Kidney (tissue), 14 donors: ENCODE results near the gene PLD4. TPM values are rescaled to one million over a fixed set of nuclear protein-coding genes. Genes with fewer than 3 reads are reported as not detected.

Experiments
- DNase-seq, 5 donors: peaks; one replicate each; pipeline ENCODE4 v3.0.0-alpha.2; 2013 to 2020
- FAIRE-seq: peaks from 2 replicates; lab custom pipeline; 2012; peaks lifted over from hg19 to GRCh38; lab: Jason Lieb, UNC
- H3K27ac ChIP-seq, 2 donors: one replicate each; pipeline ENCODE4 v1.7.0; 2013; ENCODE audit warnings: low read depth in 2 of 2, low read length in 2 of 2, inconsistent platforms in 1 of 2
- H3K27me3 ChIP-seq: one replicate; pipeline ENCODE4 v1.7.1; 2013; ENCODE audit warnings: low read length, inconsistent platforms; ENCODE audit not compliant: control insufficient read depth, insufficient read depth
- H3K36me3 ChIP-seq, 3 donors: one replicate each; pipeline versions ENCODE4 v1.7.0 to v1.7.1; 2013; ENCODE audit warnings: low read length in 3 of 3, control low read depth in 1 of 3, inconsistent platforms in 1 of 3; ENCODE audit not compliant: insufficient read depth in 3 of 3, control insufficient read depth in 2 of 3
- H3K4me1 ChIP-seq, 3 donors: one replicate each; pipeline versions ENCODE4 v1.7.0 to v1.7.1; 2013; ENCODE audit warnings: low read length in 3 of 3, inconsistent platforms in 1 of 3, low read depth in 1 of 3; ENCODE audit not compliant: control insufficient read depth in 2 of 3, insufficient read depth in 2 of 3
- H3K4me3 ChIP-seq, 3 donors: one replicate each; pipeline versions ENCODE4 v1.7.0 to v1.8.1; 2013; ENCODE audit warnings: low read length in 3 of 3, control low read depth in 1 of 3, inconsistent platforms in 1 of 3
- H3K9ac ChIP-seq, 3 donors: one replicate each; pipeline versions ENCODE4 v1.7.0 to v1.7.1; 2013; ENCODE audit warnings: low read length in 3 of 3, control low read depth in 1 of 3, inconsistent platforms in 1 of 3
- H3K9me3 ChIP-seq, 3 donors: one replicate each; pipeline versions ENCODE4 v1.7.0 to v1.7.1; 2013; ENCODE audit warnings: low read length in 3 of 3, control low read depth in 1 of 3, inconsistent platforms in 1 of 3; ENCODE audit not compliant: control insufficient read depth in 2 of 3, insufficient read depth in 1 of 3
- intact Hi-C: fragments of 100-400 bp; cut with DNase I; formaldehyde crosslinking; loops from one replicate; pipeline ENCODE4 v1.11.1; 2022
- polyA plus RNA-seq: library from polyadenylated mRNA; stranded (reverse); fragments of 350-450 nt; fragmentation: Illumina TruSeq; extraction: RNeasy Lipid Tissue Mini Kit (QIAGEN cat#74804); gene quantifications from one replicate; pipeline ENCODE4 v1.2.3, GENCODE V29; 2014; ENCODE audit warnings: low read depth, low replicate concordance; ENCODE audit not compliant: insufficient read depth
- total RNA-seq: library from RNA; stranded (reverse); fragmentation: NEBNext Ultra II Directional; extraction: Animal tissue kit (Norgen Biotek cat#: 25700); gene quantifications from one replicate; pipeline ENCODE4 v1.2.1, GENCODE V29; 2021
- TF ChIP-seq, protein P1 (sequence below): IDR thresholded peaks from 3 replicates; pipeline ENCODE4 v1.5.1; 2012; ENCODE audit warnings: mild to moderate bottlenecking, moderate library complexity, borderline replicate concordance; ENCODE audit not compliant: insufficient read depth; ENCODE audit errors: extremely low read depth
- donor health status: control.
- donor health status: control.
- donor health status: control.
- donor health status: control.
- donor health status: control.
- donor health status: DM: yes; HTN: yes; CAD: no.
- donor health status: Normal renal cell carcinoma (clear cell type).

The PLD4 gene
- total and polyA plus RNA-seq, 2 donors from 2014 or later, result 3.2 TPM; not detected in 1

GRCh38 chr14:104895786-104896661 lies 28.7 kb upstream of the PLD4 start:
- DNase-seq (peak in 4 of 5 donors; percentile 57 to 91 (median 68)), FAIRE-seq (no peak)
- Histone ChIP-seq H3K9me3 (no peaks in the 10 kb centered on the region), H3K4me3 (no peak overlapping the region), H3K27me3 (no peaks in the 10 kb centered on the region), H3K27ac (peak overlapping the region; percentile 43 to 60), H3K9ac (no peak overlapping the region), H3K36me3 (no peaks in the 10 kb centered on the region), H3K4me1 (peaks cover 0 to 18% (median 6%) of the 10 kb centered on the region in 3 donors)
- intact Hi-C loops, result no loop called here
- TF ChIP-seq, protein P1, sequence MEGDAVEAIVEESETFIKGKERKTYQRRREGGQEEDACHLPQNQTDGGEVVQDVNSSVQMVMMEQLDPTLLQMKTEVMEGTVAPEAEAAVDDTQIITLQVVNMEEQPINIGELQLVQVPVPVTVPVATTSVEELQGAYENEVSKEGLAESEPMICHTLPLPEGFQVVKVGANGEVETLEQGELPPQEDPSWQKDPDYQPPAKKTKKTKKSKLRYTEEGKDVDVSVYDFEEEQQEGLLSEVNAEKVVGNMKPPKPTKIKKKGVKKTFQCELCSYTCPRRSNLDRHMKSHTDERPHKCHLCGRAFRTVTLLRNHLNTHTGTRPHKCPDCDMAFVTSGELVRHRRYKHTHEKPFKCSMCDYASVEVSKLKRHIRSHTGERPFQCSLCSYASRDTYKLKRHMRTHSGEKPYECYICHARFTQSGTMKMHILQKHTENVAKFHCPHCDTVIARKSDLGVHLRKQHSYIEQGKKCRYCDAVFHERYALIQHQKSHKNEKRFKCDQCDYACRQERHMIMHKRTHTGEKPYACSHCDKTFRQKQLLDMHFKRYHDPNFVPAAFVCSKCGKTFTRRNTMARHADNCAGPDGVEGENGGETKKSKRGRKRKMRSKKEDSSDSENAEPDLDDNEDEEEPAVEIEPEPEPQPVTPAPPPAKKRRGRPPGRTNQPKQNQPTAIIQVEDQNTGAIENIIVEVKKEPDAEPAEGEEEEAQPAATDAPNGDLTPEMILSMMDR, result no peak

DNA sequence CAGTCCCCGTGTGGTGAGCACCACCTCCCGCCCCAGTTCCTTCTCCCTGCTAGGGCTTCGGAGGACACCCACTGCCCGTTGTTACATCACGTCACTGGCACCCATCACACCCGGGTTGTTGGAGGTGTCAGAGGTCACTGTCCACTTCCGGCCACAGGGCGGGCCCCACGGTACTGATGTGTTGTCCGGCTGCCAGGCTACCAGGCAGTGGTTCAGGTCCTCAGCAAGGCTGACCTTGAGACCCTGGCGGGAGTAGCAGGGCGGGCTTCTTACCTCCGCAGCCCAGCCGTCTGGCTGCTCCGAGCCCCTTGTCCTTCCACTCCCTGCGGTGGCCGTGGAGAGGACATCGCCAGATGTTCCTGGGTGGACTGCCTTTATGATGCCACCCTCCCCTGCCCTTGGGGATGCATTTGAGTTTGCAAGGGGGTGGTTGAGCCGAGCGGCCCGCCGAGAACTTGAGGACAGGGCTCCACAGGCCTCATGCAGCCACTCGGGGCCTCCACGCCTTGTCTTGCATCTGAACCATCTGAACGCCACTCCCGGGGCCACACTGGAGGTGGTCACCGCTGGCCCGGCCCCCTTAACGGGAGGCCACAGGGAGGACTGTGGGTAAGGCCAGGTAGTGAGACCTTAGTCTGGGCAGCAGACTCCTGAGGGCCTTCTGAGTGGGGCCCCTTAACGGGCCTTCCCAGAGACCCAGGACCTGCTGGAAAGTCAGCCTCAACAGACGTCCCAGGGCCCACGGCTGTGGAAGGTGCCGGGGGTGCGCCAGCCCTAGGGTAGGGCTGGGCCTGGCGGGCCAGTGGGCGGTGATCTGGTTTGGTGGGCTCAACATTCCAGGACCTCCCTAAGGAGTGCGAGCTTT lies 27.1 kb upstream of the PLD4 start:
- no peaks in the 10 kb centered on the region for H3K9me3 ChIP-seq
- no peaks in the 10 kb centered on the region for H3K27me3 ChIP-seq
- no peak overlapping the region for H3K4me3 ChIP-seq
- H3K36me3 ChIP-seq, result no peaks in the 10 kb centered on the region
- DNase-seq (peak in 2 of 5 donors; percentile 54 to 78), FAIRE-seq (no peak)
- H3K9ac ChIP-seq, result no peak overlapping the region
- no peak overlapping the region for H3K27ac ChIP-seq
- intact Hi-C loops, result no loop called here
- H3K4me1 ChIP-seq, result peaks cover 0 to 18% (median 6%) of the 10 kb centered on the region in 3 donors
- TF ChIP-seq, protein P1, result no peak

DNA sequence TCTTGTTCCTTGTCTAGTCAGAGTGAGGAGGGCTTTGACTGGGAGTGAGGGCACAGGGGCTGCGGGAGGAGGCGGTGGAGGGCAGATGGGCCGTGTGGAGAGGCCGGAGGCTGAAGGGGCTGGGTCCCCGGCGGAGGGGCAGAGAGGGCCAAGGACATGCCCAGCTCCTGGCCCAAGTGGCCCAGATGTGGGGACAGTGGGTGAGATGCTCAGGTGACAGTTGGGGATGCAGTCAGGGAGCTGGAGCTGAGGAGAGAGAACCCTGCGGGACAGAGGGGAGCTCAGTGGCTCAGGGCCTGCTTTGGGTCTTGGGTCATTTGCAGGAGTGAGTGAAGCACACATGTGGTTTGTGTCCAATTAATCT lies 26.5 kb upstream of the PLD4 start:
- DNase-seq (peak in 1 of 5 donors; percentile 58), FAIRE-seq (no peak)
- H3K4me1 ChIP-seq, result peaks cover 0 to 18% (median 6%) of the 10 kb centered on the region in 3 donors
- no peaks in the 10 kb centered on the region for H3K27me3 ChIP-seq
- no peaks in the 10 kb centered on the region for H3K36me3 ChIP-seq
- no peak overlapping the region for H3K27ac ChIP-seq
- TF ChIP-seq, protein P1, result no peak
- H3K9me3 ChIP-seq, result no peaks in the 10 kb centered on the region
- no peak overlapping the region for H3K9ac ChIP-seq
- intact Hi-C loops, result no loop called here
- H3K4me3 ChIP-seq, result no peak overlapping the region
